NT2/D1 (cell line): ENCODE measurements around the gene AFTPH.

Source experiments
- SUZ12 ChIP-seq: IDR thresholded peaks from 2 replicates; pipeline ENCODE4 v1.6.1; 2011; ENCODE audit not compliant: insufficient read length, insufficient read depth; ENCODE audit errors: extremely low read depth
- YY1 ChIP-seq: IDR thresholded peaks from 2 replicates; pipeline ENCODE4 v1.6.1; 2011; ENCODE audit not compliant: insufficient read length, insufficient read depth

- TF ChIP-seq SUZ12 (no peak), YY1 (no peak)
Measured at GRCh38 chr2:64627860-64628841, 104.0 kb downstream of the AFTPH start.
